GM21825 (cell line): ENCODE results near the gene TAF8.

Experiments used
- ATAC-seq: cut with Tn5 transposase; IDR thresholded peaks from one replicate; pipeline ENCODE4 v1.9.1; 2021; ENCODE audit warnings: mild to moderate bottlenecking, moderate library complexity; ENCODE audit not compliant: unreplicated experiment

Gene TAF8

GRCh38 chr6:42120895-42121865 is 70.9 kb downstream of the TAF8 start:
- no peak for ATAC-seq

DNA sequence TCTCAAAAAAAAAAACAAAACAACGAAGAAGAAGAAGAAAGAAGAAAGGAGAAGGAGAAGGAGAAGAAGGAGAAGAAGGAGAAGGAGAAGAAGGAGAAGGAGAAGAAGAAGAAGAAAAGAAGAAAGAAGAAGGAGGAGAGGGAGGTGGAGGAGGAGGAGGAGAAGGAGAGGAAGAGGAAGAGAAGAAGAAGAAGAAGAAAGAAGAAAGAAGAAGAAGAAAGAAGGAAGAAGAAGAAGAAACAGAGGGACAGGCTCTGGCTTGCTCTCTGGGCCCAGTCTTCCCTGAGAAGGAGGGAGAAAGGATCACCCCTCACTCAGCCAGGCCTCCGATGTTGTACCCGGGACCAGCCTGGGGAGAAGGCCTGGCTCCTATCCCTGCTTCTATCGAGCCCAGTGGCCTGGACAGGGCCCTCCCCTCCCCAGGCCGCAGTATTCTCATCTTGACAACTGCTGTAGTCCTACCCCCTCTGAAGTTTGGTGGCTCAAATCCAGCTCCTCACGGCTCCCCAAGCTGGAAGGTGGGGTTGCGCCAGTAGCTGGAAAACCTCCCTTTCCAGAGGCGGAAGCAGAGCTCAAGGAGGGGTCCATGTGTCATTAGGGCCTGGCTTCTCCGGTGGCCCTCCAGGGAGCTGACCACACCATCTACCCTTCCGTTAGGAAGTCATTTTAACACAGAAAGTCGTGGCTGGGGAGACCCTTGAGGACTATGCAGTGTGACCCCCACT is 73.2 kb downstream of the TAF8 start:
- ATAC-seq: no peak

DNA sequence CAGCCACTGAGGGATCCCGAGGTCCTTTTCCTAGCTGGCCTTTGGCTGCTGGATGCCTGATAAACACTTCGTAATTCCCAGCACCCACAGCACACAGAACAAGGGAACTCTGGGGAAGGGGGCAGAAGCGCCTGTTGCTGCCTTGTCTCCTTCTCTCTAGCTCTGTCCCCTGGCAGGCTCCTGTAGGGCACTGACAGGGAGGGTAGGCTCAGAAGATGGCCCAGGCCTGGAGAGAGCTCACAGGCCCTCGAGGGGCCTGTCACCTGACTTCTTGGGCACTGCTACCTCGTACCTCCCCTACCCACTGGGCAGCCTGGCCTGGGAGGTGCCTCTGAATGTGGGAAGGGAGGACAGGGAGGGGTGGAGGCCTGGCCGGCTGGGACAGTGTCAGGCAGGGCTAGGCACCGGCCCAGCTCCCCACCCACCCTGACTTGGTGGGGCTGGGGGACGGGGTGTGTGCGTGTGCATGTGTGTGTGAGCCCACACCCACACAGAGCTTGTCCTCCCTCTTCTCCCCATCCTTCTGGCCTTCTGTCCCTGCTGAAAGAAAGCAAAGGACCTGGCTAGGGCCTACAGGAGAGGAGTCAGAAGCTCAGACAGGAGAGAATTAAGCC is 74.0 kb downstream of the TAF8 start:
- no peak for ATAC-seq

DNA sequence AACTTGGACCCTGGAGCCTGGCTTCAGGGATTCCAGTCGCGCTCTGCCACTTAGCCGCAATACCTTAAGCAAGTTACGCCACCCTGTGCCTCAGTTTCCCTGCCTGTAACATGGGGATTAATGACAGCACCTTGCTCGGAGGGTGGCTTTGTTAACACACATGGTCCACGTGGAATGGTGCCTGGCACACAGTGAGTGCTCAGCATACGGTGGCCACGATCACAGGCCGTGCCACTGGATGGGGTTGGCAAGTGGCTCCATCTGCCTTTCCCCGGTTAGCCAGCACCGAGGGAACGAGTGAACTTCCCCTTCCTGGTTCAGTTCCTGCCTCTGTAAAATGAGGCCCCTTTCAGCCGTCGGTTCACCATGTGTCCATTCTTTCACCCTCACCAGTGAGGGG is 74.9 kb downstream of the TAF8 start:
- ATAC-seq: no peak

DNA sequence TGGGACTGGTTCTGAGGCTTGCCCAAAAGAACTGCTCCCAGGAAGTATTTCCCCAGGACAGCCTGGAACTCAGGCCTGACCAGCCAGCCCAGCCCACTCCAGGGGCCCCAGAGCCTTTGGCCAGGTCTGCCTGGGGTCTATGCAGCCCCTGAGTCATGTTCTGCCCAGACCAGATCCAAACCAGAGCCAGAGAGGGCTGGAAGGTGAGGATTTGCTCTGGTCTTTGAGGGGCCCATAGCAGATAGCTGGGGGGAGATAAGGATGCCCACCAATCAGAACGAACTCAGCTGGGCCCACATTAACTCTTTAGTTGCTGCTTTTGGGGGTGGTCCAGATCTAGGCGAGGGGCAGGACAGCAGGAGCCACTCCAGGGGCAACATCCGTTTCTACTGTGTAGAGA is 75.3 kb downstream of the TAF8 start:
- ATAC-seq: no peak

DNA sequence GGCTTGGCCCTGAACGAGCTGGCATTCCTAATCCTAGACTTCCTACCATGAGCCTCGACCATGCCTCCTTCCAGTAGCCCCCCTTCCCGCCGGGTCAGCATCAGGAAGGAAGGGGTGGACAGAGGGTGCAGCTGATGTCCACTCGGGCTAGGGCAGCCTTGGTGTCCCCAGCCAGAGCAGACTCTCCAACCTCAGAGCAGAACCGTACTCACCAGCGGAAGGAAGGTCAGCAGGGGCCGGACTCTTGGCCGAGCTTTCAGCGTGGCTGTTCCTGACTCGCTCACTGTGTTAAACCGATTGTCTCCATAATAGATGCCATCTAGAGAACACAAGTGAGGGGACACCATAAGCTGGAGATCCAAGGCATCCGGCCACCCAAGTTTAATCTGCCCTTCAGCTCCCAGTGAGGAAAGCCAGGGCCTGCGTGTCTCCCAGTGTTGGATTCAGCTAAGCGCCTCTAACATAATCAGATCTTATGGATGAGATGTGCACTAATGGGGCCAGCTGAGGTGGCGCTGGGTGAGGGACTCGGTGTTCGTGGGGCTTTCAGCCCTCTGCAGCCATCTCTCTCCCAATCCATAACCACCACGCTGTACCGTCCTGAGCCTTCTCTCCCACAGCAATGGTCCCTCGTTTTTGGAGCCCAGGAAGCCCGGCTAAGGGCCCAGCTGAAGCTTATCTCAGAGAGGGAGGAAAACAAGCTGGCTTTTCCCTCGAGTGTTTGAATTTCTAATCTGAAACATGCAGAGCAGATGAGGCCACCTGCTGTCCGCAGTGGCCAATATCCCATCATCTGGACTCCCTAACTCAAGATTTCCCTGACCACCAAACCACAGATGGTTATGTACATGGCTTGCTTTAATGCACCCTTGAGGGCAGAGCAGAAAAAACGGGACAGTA is 78.4 kb downstream of the TAF8 start:
- no peak for ATAC-seq

- no peak for ATAC-seq
Measured at GRCh38 chr6:42129360-42129676, 79.0 kb downstream of the TAF8 start.

GRCh38 chr6:42131531-42131930 is 81.2 kb downstream of the TAF8 start:
- ATAC-seq: no peak

GRCh38 chr6:42133926-42134325 is 83.6 kb downstream of the TAF8 start:
- ATAC-seq: no peak

DNA sequence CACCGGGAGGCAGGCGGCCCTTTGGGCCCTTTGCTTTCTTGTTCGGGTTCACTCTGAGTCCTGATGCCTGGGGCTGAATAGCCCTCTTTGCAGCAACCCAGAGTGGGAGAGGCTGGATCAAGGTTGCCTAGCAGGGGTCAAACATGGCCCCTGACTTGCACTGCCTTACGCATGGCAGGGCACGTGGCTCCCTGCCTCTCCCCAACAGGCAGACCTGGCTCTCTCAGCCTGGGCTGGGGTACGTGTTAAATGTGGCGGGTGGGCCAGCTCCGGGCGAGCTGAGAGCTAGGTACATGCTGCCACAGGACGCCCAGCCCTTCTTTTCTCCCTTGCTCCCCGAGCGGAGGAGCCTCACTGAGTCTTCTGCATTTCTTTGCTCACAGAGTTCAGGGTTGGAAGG is 84.8 kb downstream of the TAF8 start:
- ATAC-seq: no peak

DNA sequence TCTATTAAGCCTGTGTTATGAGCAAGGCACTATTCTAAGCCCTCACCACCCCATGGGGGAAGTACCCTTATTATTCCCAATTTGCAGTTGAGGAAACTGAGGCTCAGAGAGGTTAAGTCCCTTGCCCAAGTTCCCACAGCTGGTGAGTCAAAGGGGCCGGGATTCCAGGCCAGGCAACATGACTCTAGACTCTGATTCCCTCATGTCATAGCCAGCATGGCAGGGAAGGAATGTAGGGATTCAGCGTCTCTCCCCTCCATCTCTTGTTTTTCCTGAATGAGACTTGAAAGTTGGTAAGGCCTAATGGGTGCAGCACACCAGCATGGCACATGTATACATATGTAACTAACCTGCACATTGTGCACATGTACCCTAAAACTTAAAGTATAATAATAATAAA is 85.4 kb downstream of the TAF8 start:
- no peak for ATAC-seq

DNA sequence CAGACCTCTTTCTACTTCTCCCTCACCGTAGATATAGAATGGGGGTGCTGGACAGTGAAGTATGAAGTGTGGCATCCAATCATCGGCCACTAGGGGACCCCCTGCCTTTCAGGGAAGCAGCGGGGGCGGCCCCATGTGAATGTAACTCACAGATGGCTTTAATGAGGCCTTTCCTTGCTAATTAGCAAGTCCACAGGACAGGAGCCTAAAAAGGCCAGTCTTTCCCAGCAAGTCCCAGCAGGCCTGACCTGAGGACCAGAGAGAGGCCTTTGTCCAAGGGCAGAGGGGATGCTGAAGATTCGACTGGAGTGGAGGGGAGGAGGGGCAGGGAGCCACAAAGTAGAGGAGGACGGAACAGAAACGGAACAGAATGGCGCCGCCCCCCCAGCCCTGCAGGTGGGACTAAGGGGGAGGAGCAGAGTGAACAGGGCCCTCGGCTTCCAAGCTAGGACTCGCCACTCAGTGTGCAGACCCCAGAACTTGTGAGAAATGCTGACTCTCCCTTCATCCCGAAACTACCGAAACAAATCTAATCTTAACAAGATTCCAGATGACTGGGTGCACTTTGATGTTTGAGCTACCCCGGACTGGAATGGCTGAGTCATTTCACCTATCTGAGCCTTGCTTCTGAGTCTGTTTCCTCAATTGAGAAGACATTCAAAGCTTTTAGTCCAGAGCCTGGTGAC is 86.3 kb downstream of the TAF8 start:
- no peak for ATAC-seq
